HepG2 (cell line): Measurements from ENCODE around the gene PPP1R13B. TPM values are rescaled to one million over a fixed set of nuclear protein-coding genes. Genes with fewer than 3 reads are reported as not detected.

Source experiments
- ATAC-seq: fragments of 200-7000 bp; cut with Tn5 transposase; 3 replicates; pipeline ENCODE4 v1.9.1; 2020; ENCODE audit warnings: mild to moderate bottlenecking, moderate library complexity
- BruUV-seq: library from RNA; stranded (reverse); fragments of 400-500 nt; replicated peaks from 2 replicates; lab custom pipeline; 2021; lab: Mats Ljungman, UMichigan
- CTCF ChIA-PET: fragments of 300-600 bp; formaldehyde crosslinking; extraction: SDS; loops from one replicate; lab custom pipeline; 2021; ENCODE audit warnings: low total read pairs, inconsistent platforms, low intra/inter-chr PET ratio; lab: Yijun Ruan, JAX
- POLR2A ChIA-PET: fragments of 350-600 bp; sonication (Branson Sonifier 250); formaldehyde crosslinking; loops from one replicate; lab custom pipeline; 2020; ENCODE audit warnings: antibody characterized with exemption, inconsistent platforms; lab: Yijun Ruan, JAX
- DNase-seq: peaks from one replicate; pipeline ENCODE4 v3.0.0-alpha.2; 2015; ENCODE audit warnings: low spot score
- FAIRE-seq: peaks from 3 replicates; lab custom pipeline; 2011; peaks lifted over from hg19 to GRCh38; lab: Jason Lieb, UNC
- H2AFZ ChIP-seq: one replicate; pipeline ENCODE4 v1.6.1; 2011; ENCODE audit warnings: low read length, inconsistent platforms
- H3K27ac ChIP-seq: fragments of 300-600 bp; 3 replicates; pipeline ENCODE4 v1.8.0; 2011; ENCODE audit warnings: mixed run types, mild to moderate bottlenecking, mixed read lengths, low read length, inconsistent platforms; ENCODE audit not compliant: insufficient read depth; ENCODE audit errors: extremely low read length
- H3K27me3 ChIP-seq, 2 experiments: fragments of 200-600 bp in 1 of 2; 2 replicates in 1 of 2; 3 replicates in 1 of 2; pipeline versions ENCODE4 v1.6.0 to v1.8.0; 2011; ENCODE audit warnings: low read length in 2 of 2, mild to moderate bottlenecking in 2 of 2, moderate library complexity in 2 of 2, inconsistent platforms in 1 of 2; ENCODE audit not compliant: insufficient read depth in 2 of 2, control insufficient read depth in 1 of 2
- H3K36me3 ChIP-seq, 2 experiments: fragments of 200-600 bp in 1 of 2; replicated peaks in 1 of 2; 2 replicates in 1 of 2; 3 replicates in 1 of 2; pipeline versions ENCODE4 v1.5.1 to v1.8.0; 2011; ENCODE audit warnings: low read length in 2 of 2, inconsistent platforms in 1 of 2; ENCODE audit not compliant: insufficient read depth in 2 of 2, control insufficient read depth in 1 of 2
- H3K4me1 ChIP-seq: 2 replicates; pipeline ENCODE4 v1.5.1; 2012; ENCODE audit warnings: low read length, inconsistent platforms; ENCODE audit not compliant: insufficient read depth
- H3K4me2 ChIP-seq: 2 replicates; pipeline ENCODE4 v1.6.0; 2011; ENCODE audit warnings: low read depth, low read length, inconsistent platforms
- H3K4me3 ChIP-seq, 3 experiments: fragments of 200-600 bp in 1 of 3; sonication (generic), shearing (Covaris generic) in 1 of 3; replicated peaks in 1 of 3; 2 replicates each; pipeline ENCODE4 v1.5.1; 2011 to 2016; ENCODE audit warnings: low read length in 3 of 3, inconsistent platforms in 2 of 3, low read depth in 2 of 3, mild to moderate bottlenecking in 2 of 3, control low read depth in 1 of 3, mixed read lengths in 1 of 3; ENCODE audit not compliant: insufficient read depth in 1 of 3
- H3K79me2 ChIP-seq: one replicate; pipeline ENCODE4 v1.6.1; 2011; ENCODE audit warnings: low read length, inconsistent platforms; ENCODE audit not compliant: insufficient read depth
- H3K9ac ChIP-seq: 2 replicates; pipeline ENCODE4 v1.6.0; 2011; ENCODE audit warnings: mild to moderate bottlenecking, low read depth, low read length, inconsistent platforms; ENCODE audit not compliant: insufficient read depth
- H3K9me3 ChIP-seq: 2 replicates; pipeline ENCODE4 v1.5.1; 2012; ENCODE audit warnings: mild to moderate bottlenecking, low read length
- H4K20me1 ChIP-seq: 2 replicates; pipeline ENCODE4 v1.6.0; 2011; ENCODE audit warnings: inconsistent platforms, mild to moderate bottlenecking, low read length, moderate library complexity; ENCODE audit not compliant: insufficient read depth
- ARNT ChIP-seq: fragments of 450-650 bp; IDR thresholded peaks from 2 replicates; pipeline ENCODE4 v1.6.1; 2017
- CHD4 ChIP-seq: fragments of 200-600 bp; sonication (generic); IDR thresholded peaks from 2 replicates; pipeline ENCODE4 v1.7.0; 2017; ENCODE audit warnings: mild to moderate bottlenecking, low read length, borderline replicate concordance
- MIER2 ChIP-seq: IDR thresholded peaks from 2 replicates; pipeline ENCODE4 v1.6.1; 2016; ENCODE audit warnings: missing biosample characterization, missing genetic modification reagents
- MXD4 ChIP-seq: IDR thresholded peaks from 2 replicates; pipeline ENCODE4 v1.6.1; 2016; ENCODE audit warnings: mild to moderate bottlenecking, missing biosample characterization, missing genetic modification reagents
- PBX2 ChIP-seq: IDR thresholded peaks from 2 replicates; pipeline ENCODE4 v1.6.1; 2016; ENCODE audit warnings: control low read depth
- TRIM22 ChIP-seq: fragments of 450-650 bp; IDR thresholded peaks from 2 replicates; pipeline ENCODE4 v1.6.1; 2017
- ZFYVE20 ChIP-seq: sonication (generic); formaldehyde crosslinking; IDR thresholded peaks from 2 replicates; pipeline ENCODE4 v1.8.0; 2023; ENCODE audit warnings: low read depth, mild to moderate bottlenecking, moderate library complexity, missing genetic modification reagents, borderline replicate concordance
- ZMYM4 ChIP-seq: sonication (generic); formaldehyde crosslinking; IDR thresholded peaks from 2 replicates; pipeline ENCODE4 v1.8.1; 2023; ENCODE audit warnings: mild to moderate bottlenecking, missing genetic modification reagents
- ZNF563 ChIP-seq: sonication (generic); formaldehyde crosslinking; IDR thresholded peaks from 2 replicates; pipeline ENCODE4 v1.8.0; 2022; ENCODE audit warnings: mild to moderate bottlenecking, moderate library complexity, missing genetic modification reagents
- ZSCAN9 ChIP-seq: IDR thresholded peaks from 2 replicates; pipeline ENCODE4 v1.6.1; 2016; ENCODE audit warnings: borderline replicate concordance
- WGBS: methylation state at CpG from one replicate; pipeline ENCODE4 v1.1.6; 2017; ENCODE audit warnings: low lambda C conversion rate; 5-methylcytosine and 5-hydroxymethylcytosine counted together
- in situ Hi-C: cut with HindIII; loops from 2 replicates; pipeline ENCODE4 v1.10.0; 2017; ENCODE audit warnings: low pct_unique_long_range_greater_than_20kb; ENCODE audit not compliant: extremely low pct_ligation_motif_present
- intact Hi-C: fragments of 100-400 bp; cut with micrococcal nuclease; formaldehyde crosslinking; loops from one replicate; pipeline ENCODE4 v1.10.0; 2022; ENCODE audit not compliant: unreplicated experiment
- polyA plus RNA-seq, 8 experiments: library from polyadenylated mRNA; depleted of rRNA in 3 of 8; stranded (reverse) in 7 of 8; unstranded in 1 of 8; fragments of >200 nt; fragmentation: Illumina TruSeq in 4 of 8; extraction: Trizol in 4 of 8; gene quantifications; 2 replicates each; pipeline versions ENCODE4 v1.2.1 to v1.2.3, GENCODE V29; 2011 to 2016; ENCODE audit warnings: low read depth in 4 of 8, missing spikeins in 1 of 8, mixed read lengths in 1 of 8; ENCODE audit not compliant: insufficient read depth in 1 of 8
- total RNA-seq, 5 experiments: library from RNA; depleted of rRNA; stranded (reverse); fragments of >200 nt; fragmentation: Illumina TruSeq; extraction: Trizol; gene quantifications; 2 replicates each; pipeline ENCODE4 v1.2.3, GENCODE V29; 2016; ENCODE audit warnings: low read depth in 1 of 5

PPP1R13B gene
- total and polyA plus RNA-seq, 2 of the 13 experiments (the other 11 are each of a cell fraction or from before 2014, with no cell fraction given) = 4.6 to 9.4 TPM

GRCh38 chr14:103816991-103817390 lies 30.4 kb downstream of the PPP1R13B start (continued):
- no peak for TF ChIP-seq ZMYM4
- no peak for TF ChIP-seq ZFYVE20 (CRISPR knock-in tag)
- no peak for TF ChIP-seq ZNF563 (CRISPR knock-in tag)
- no peak for TF ChIP-seq MIER2 (CRISPR knock-in tag)

DNA sequence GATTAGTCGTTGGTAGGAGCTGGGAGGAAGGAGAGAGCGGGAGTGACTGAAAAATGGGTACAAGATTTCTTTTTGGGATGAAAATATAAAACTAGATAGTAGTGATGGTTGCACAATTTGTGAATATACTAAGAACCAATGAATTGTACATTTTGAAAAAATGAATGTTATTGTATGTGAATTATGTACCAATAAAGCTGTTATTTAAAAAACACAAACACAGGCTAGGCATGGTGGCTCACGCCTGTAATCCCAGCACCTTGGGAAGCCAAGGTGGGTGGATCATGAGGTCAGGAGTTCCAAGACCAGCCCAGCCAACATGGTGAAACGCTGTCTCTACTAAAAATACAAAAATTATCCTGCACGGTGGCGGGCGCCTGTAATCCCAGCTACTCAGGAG lies 32.1 kb downstream of the PPP1R13B start:
- H3K9me3 ChIP-seq = no peaks in the 10 kb centered on the region
- BruUV-seq = no TSS peak

More for the DNA sequence above, 32.1 kb downstream of the PPP1R13B start:
- Histone ChIP-seq H3K36me3 (no peaks in the 10 kb centered on the region), H3K27me3 (no peaks in the 10 kb centered on the region), H3K4me3 (no peak overlapping the region)
- POLR2A ChIA-PET = interaction anchor here (0.6 kb wide), 1 partner anchor 105 kb away, joined by 5 read pairs; no protein-coding TSS in a partner anchor
- TF ChIP-seq ARNT (no peak), CHD4 (no peak), MXD4 (no peak), PBX2 (no peak), ZSCAN9 (no peak), TRIM22 (no peak)
- TF ChIP-seq, all 625 proteins: peak for 0
- no peaks in the 10 kb centered on the region for H4K20me1 ChIP-seq
- whole genome bisulfite sequencing = 95% methylated on average over 7 of the region's 7 CpGs
- DNase-seq = no peak
- no peak for FAIRE-seq
- H2AFZ ChIP-seq = no peak overlapping the region
- intact Hi-C loops = no loop called here
- no peak for ATAC-seq
- H3K4me2 ChIP-seq = no peak overlapping the region
- CTCF ChIA-PET = no interaction called here
- H3K4me1 ChIP-seq = peaks cover 15% of the 10 kb centered on the region
- no peak overlapping the region for H3K9ac ChIP-seq
- no peak overlapping the region for H3K27ac ChIP-seq
- in situ Hi-C loops = no loop called here
- H3K79me2 ChIP-seq = peaks cover 19% of the 10 kb centered on the region
